ENCODE results near the gene UBE2G2.

UBE2G2 gene

DNA sequence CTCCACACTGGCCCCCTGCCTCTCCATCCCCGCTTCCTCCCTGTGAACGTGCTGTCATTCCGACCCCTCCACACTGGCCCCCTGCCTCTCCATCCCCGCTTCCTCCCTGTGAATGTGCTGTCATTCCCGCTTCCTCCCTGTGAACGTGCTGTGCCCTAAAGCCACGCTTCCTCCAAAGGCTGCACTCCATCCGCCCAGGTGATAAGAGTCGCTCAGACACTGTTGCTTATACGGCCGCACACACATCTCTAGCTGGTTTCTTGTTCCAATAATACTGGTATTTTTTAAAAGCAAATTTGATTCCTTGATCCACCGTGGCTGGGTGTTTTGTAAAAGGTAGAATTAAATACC, 51.0 kb downstream of the UBE2G2 start:
- H3K27me3 Mint-ChIP-seq = peaks cover 13% of the 10 kb centered on the region
- H3K9me3 Mint-ChIP-seq = no peaks in the 10 kb centered on the region
- no peak overlapping the region for H3K4me3 Mint-ChIP-seq
- H3K4me1 Mint-ChIP-seq = no peaks in the 10 kb centered on the region
- ATAC-seq = no peak
- H3K36me3 Mint-ChIP-seq (ENCODE audit: low read depth) = no peaks in the 10 kb centered on the region
- no peak for DNase-seq
- no peak overlapping the region for H3K27ac Mint-ChIP-seq

DNA sequence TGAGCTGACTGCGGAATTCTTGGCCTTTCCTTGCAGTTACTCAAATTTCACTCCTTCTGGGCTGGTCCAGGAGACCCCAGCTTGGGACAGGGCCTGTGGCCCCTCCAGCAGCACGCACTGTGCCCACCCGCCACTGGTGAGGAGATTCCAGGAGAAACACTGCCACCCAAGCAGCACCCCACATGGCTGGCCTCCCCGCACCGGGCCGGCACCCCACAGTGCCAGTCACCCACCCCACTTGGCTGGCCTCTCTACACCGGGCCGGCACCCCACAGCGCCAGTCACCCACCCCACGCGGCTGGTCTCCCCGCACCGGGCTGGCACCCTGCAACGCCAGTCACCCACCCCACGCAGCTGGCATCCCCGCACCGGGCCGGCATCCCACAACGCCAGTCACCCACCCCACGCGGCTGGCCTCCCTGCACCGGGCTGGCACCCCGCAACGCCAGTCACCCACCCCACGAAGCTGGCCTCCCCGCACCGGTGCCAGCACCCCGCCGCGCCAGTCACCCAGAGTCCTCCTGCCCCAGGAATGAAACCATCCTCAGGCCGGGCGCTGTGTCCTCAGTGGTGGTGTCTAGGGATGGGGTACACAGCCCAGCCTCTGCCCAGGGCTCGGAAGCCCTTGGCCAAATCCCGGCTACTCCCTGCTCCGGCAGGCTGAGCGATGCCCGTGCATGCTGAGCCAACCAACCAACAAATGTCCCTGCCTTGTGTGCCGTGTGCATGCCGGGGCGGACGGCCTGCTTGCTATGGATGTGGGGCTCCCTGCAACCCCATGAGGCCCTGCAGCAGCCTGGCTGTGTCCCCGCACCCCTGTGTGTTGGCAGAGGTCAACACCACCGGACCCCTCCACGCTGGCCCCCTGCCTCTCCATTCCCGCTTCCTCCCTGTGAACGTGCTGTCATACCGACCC, 51.6 kb downstream of the UBE2G2 start:
- Mint-ChIP-seq H3K36me3 (ENCODE audit: low read depth) (no peaks in the 10 kb centered on the region), H3K27me3 (peaks cover 13% of the 10 kb centered on the region), H3K9me3 (no peaks in the 10 kb centered on the region), H3K27ac (no peak overlapping the region), H3K4me1 (no peaks in the 10 kb centered on the region), H3K4me3 (no peak overlapping the region)
- DNase-seq (no peak), ATAC-seq (no peak)

DNA sequence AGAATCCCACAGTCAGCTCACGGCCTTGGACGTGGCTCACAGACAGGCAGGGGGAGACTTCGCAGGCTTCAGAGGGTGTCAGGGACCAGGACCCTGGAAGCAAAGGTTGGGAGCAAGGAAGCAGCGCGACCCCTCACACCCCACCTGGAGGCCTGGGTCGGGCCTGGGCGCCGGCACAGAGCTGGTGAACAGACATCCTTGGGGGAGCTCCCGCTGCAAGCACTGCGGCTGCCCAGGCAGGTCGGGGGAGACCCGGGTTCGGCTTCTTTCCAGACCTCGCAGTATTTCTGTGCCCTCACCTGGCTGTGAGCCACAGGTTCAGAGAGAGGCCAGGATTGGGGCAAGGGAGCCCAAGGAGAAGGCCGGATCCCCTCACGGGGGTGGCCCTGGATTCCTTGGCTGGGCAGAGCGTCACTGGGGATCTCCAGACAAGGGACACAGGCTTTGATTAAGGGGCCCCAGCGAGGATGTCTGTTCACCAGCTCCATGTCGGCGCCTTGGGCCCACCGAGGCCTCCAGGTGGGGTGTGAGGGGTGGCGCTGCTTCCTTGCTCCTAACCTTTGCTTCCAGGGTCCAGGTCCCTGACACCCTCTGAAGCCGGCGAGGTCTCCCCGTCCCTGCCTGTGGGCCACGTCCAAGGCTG, 52.4 kb downstream of the UBE2G2 start:
- H3K9me3 Mint-ChIP-seq = no peaks in the 10 kb centered on the region
- H3K27me3 Mint-ChIP-seq = peaks cover 13% of the 10 kb centered on the region
- H3K27ac Mint-ChIP-seq = no peak overlapping the region
- ATAC-seq (no peak), DNase-seq (no peak)
- no peak overlapping the region for H3K4me3 Mint-ChIP-seq
- no peaks in the 10 kb centered on the region for H3K4me1 Mint-ChIP-seq
- H3K36me3 Mint-ChIP-seq (ENCODE audit: low read depth) = no peaks in the 10 kb centered on the region

DNA sequence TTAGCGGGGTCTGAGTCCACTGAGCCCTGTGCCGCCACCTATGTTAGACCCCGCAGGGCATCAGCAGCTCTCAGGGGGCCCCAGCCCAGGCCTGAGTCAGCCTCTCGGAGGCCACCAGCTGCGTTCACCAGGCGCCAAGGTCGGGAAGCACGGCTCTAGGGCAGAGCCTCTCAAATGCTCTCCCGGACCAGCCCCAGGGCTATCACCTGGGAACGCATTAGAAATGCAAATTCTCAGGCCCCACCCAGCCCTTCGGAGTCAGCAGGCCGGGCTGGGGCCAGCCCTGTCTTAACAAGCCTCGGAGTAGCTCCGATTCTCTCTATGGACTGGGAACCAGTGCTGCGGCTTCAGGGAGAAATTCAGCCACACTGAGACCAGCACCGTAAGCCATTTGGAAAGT, 53.0 kb downstream of the UBE2G2 start:
- Mint-ChIP-seq H3K36me3 (ENCODE audit: low read depth) (no peaks in the 10 kb centered on the region), H3K4me1 (no peaks in the 10 kb centered on the region), H3K9me3 (no peaks in the 10 kb centered on the region), H3K27me3 (peaks cover 13% of the 10 kb centered on the region), H3K27ac (no peak overlapping the region), H3K4me3 (no peak overlapping the region)
- no peak for DNase-seq
- no peak for ATAC-seq

DNA sequence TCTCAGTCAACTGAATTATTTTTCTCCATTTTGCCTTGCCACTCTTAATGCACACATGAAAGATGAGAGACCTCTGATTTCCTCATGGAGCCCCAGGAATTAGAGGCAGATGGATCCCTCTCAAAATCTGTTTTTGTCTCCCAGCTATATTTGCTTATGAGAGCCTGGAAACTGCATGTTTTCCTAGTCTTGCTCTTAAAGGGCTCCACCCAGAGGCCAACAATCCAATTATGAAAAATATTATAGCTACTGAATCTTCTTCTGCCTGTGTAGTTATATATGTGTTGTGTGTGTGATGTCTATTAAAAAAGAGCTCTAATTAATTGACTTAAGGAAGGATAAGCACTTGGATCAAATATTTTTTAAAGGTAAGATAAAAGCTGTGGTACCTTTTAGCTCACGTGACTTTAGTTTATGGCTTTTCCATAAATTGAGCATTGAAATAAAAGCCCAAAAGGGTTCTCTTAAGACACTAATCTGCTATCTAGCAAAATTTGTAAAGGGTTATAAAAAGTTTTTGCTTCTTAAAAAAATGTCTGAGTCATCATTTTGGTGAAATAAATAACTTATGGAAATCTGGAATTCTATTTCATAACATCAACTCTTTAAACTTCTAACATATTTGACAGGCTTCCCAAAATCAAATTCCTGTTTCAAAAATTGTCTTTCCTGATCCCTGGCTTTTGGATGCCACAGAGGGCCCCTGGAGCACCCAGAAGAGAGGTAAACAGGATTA, 59.0 kb downstream of the UBE2G2 start:
- no peak for ATAC-seq
- Mint-ChIP-seq H3K36me3 (ENCODE audit: low read depth) (no peaks in the 10 kb centered on the region), H3K9me3 (no peaks in the 10 kb centered on the region), H3K4me3 (no peak overlapping the region), H3K27ac (no peak overlapping the region), H3K4me1 (no peaks in the 10 kb centered on the region), H3K27me3 (no peaks in the 10 kb centered on the region)
- no peak for DNase-seq

DNA sequence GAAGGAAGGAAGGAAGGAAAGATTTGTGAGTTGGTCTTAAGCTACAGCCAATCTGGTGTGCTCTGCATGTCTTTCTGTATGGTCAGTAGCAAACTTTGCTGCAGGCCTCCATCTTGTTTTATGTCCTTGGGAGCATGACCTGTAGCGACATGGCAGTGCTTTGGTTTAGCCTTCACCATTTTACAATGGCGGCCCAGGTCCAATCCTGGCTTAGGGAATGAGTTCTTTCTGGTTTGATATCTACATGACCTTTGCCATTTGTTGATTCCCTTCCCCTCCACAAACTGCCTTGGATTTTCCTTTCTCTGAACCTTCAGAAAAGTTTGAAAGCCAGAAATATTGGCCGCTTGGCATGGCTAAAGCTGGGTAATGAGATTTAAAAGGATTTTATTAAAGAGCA, 59.7 kb downstream of the UBE2G2 start:
- H3K4me3 Mint-ChIP-seq = no peak overlapping the region
- no peaks in the 10 kb centered on the region for H3K36me3 Mint-ChIP-seq (ENCODE audit: low read depth)
- H3K27ac Mint-ChIP-seq = no peak overlapping the region
- H3K27me3 Mint-ChIP-seq = no peaks in the 10 kb centered on the region
- H3K9me3 Mint-ChIP-seq = no peaks in the 10 kb centered on the region
- DNase-seq (no peak), ATAC-seq (no peak)
- no peaks in the 10 kb centered on the region for H3K4me1 Mint-ChIP-seq

DNA sequence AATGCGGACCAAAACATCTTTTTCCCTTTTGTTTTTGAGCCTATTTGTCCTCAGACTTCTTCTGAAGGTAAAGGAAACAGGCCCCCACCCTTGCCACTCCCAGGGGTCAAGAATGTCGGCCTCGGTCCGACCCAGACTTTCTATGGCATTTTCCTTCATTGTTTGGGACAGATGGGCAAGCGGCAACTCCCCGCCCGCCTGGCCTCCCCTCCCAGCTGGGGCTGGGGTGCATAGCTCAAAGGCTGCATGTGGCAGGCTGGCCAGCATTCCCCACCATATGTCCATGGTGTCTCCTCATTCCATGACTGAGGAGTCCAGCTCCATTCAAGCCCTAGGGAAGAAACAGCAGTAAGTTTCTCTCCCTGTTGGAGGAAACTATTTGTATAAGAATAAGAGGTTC, 60.9 kb downstream of the UBE2G2 start:
- Mint-ChIP-seq H3K9me3 (no peaks in the 10 kb centered on the region), H3K27ac (no peak overlapping the region), H3K4me3 (no peak overlapping the region), H3K27me3 (no peaks in the 10 kb centered on the region), H3K4me1 (no peaks in the 10 kb centered on the region), H3K36me3 (ENCODE audit: low read depth) (no peaks in the 10 kb centered on the region)
- DNase-seq (no peak), ATAC-seq (no peak)

DNA sequence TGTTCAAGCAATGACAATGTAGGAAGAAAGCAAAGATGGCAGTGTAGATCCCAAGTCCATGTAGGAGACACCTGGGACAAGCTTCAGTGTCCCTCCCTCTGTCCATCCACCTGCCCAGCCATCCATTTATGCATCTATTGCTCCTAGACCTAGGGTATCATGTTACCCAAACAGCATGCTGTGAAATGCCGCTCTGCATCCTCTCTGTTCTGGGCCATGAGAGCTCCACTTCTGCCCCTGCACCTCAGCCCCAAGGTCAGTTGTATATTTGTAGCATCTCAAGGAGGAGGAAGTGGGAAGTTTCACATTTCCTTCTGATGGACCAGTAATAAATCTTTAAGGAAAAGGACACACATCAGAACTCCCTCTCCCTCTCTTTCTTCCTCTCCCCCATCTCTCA, 62.3 kb downstream of the UBE2G2 start:
- no peaks in the 10 kb centered on the region for H3K9me3 Mint-ChIP-seq
- no peaks in the 10 kb centered on the region for H3K27me3 Mint-ChIP-seq
- DNase-seq (no peak), ATAC-seq (no peak)
- no peak overlapping the region for H3K4me3 Mint-ChIP-seq
- H3K27ac Mint-ChIP-seq = no peak overlapping the region
- no peaks in the 10 kb centered on the region for H3K36me3 Mint-ChIP-seq (ENCODE audit: low read depth)
- no peaks in the 10 kb centered on the region for H3K4me1 Mint-ChIP-seq

DNA sequence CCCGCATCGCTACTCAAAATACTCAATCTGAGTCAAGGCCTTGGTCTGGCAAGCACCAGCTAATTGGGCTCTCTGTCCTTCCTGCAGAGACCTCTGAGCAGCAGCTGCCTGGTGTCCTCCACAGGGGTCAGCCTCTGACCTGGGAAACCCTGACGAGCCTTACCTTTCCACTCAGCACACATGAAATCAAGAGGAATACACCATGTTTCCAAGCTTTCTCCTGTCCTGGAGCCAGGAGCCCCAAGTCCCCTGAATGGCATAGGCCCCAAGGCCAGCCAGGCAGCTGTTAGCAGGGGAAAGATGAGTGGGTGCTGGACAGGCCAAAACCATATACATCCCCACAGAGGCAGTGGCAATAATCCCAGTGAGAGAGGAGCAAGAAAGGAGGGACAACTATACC, 63.0 kb downstream of the UBE2G2 start:
- no peaks in the 10 kb centered on the region for H3K27me3 Mint-ChIP-seq
- ATAC-seq = no peak
- no peak overlapping the region for H3K27ac Mint-ChIP-seq
- DNase-seq = no peak
- H3K4me3 Mint-ChIP-seq = no peak overlapping the region
- H3K4me1 Mint-ChIP-seq = no peaks in the 10 kb centered on the region
- no peaks in the 10 kb centered on the region for H3K9me3 Mint-ChIP-seq
- no peaks in the 10 kb centered on the region for H3K36me3 Mint-ChIP-seq (ENCODE audit: low read depth)

DNA sequence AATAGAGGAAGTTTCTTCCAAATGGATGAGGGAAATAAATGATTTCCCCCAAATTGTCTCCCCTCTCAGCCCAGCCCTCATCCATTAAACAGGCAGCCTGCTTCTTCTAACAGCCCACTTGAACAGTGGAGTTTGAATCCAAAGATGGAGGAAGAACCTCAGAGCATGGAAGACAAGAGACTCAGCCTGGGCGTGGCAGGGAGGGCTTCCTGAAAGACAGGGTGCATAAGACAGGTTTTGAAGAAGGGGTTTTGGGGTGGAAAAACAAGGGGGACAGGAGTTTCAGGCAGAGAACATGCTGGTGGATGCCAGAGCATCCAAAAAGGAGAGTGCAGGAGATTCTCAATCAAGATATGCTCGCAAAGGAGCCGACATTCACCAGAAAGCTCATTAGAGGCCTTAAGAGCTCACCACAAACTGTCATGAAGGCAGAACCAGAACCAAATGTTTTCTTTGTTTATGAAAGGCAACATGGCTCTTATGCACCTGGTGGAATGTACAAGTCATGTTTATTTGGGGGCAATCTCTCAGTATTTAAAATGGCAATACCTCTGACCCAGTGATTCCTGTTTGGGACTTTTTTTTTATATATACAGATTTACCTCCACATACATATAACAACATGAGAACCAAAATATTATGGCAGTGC, 63.8 kb downstream of the UBE2G2 start:
- DNase-seq = no peak
- no peaks in the 10 kb centered on the region for H3K27me3 Mint-ChIP-seq
- H3K27ac Mint-ChIP-seq = no peak overlapping the region
- no peak for ATAC-seq
- no peaks in the 10 kb centered on the region for H3K36me3 Mint-ChIP-seq (ENCODE audit: low read depth)
- H3K9me3 Mint-ChIP-seq = no peaks in the 10 kb centered on the region
- no peak overlapping the region for H3K4me3 Mint-ChIP-seq
- H3K4me1 Mint-ChIP-seq = no peaks in the 10 kb centered on the region

DNA sequence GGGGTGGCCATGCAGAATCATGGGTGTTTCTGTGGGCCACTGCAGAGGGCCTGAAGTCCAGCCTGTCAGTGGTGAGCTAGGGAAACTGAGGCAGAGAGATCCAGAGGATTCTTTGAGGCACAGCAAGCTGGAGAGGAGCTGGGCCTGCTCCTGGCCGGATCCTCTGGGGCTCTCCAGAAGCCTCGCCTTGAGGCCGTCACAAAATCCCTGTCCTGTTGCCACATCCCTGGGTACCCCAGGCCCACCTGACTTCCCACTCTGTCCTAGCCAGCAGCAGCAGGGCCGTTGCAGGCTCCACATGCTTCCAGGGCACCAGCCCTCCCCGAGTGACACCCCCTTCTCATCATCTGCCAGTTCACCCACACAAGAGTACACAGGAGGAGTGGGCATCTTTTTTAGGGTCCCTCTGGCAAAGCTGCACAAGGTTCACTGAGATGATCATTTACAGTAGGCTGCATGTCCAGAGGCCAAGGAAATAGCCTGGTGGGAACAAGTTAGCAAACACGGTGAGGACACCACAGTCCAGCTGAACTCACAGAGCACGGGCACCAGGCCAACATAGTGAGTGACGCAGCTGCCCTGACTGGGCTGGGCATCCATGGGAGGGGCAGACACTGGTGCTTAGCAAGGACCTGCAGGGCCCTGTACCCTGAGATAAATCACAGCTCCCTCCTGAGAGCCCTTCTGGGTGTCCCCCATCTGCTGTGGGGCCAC, 65.2 kb downstream of the UBE2G2 start:
- no peak overlapping the region for H3K4me3 Mint-ChIP-seq
- no peak overlapping the region for H3K27ac Mint-ChIP-seq
- no peaks in the 10 kb centered on the region for H3K4me1 Mint-ChIP-seq
- DNase-seq (no peak), ATAC-seq (no peak)
- peaks cover 2% of the 10 kb centered on the region for H3K27me3 Mint-ChIP-seq
- no peaks in the 10 kb centered on the region for H3K9me3 Mint-ChIP-seq
- no peaks in the 10 kb centered on the region for H3K36me3 Mint-ChIP-seq (ENCODE audit: low read depth)

DNA sequence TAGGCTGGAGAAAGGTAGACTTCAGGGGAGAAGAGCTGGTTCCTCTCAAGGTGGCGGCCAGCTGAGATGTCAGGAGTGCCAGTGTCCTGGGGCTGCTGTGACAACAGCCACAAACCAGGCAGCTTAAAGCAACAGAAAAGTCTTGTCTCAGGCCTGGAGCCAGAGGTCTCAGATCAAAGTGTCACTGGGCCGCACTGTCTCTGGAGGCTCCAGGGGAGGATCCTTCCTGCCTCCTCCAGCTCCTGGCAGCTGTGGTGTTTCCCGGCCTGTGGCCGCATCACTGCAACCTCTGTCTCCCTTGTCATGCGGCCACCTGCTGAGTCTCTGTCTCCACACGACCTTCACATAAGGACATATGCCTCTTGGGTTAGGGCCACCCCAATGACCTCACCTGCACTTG, 65.8 kb downstream of the UBE2G2 start:
- Mint-ChIP-seq H3K4me1 (no peaks in the 10 kb centered on the region), H3K27me3 (peaks cover 2% of the 10 kb centered on the region)
- ATAC-seq = no peak

DNA sequence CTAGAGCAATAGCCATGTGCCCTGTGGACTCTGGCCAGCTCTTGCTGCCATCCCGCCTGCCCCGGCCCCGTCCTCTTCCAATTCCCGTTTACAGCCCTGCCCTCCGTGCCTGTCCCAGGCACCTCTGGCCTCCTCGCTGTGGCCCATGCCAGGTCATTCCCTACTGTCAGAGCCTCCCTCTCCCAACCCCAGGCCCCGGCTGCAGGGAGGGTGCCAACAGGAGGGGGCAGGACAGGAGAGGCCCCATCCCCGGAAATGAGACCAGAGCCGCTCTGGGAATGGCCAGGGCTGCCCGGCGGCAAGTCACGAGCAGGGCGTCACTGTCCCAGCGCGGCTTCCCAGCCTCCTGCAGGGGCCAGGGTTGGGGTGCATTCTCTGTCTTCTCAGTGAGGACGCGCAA, 66.8 kb downstream of the UBE2G2 start:
- Mint-ChIP-seq H3K27ac (no peak overlapping the region), H3K9me3 (no peaks in the 10 kb centered on the region), H3K36me3 (ENCODE audit: low read depth) (no peaks in the 10 kb centered on the region), H3K4me1 (no peaks in the 10 kb centered on the region), H3K4me3 (no peak overlapping the region), H3K27me3 (peaks cover 2% of the 10 kb centered on the region)
- ATAC-seq (no peak), DNase-seq (no peak)

More for the DNA sequence above, 65.8 kb downstream of the UBE2G2 start:
- H3K27ac Mint-ChIP-seq = no peak overlapping the region
- no peaks in the 10 kb centered on the region for H3K36me3 Mint-ChIP-seq (ENCODE audit: low read depth)
- H3K4me3 Mint-ChIP-seq = no peak overlapping the region
- no peaks in the 10 kb centered on the region for H3K9me3 Mint-ChIP-seq
- DNase-seq = no peak

DNA sequence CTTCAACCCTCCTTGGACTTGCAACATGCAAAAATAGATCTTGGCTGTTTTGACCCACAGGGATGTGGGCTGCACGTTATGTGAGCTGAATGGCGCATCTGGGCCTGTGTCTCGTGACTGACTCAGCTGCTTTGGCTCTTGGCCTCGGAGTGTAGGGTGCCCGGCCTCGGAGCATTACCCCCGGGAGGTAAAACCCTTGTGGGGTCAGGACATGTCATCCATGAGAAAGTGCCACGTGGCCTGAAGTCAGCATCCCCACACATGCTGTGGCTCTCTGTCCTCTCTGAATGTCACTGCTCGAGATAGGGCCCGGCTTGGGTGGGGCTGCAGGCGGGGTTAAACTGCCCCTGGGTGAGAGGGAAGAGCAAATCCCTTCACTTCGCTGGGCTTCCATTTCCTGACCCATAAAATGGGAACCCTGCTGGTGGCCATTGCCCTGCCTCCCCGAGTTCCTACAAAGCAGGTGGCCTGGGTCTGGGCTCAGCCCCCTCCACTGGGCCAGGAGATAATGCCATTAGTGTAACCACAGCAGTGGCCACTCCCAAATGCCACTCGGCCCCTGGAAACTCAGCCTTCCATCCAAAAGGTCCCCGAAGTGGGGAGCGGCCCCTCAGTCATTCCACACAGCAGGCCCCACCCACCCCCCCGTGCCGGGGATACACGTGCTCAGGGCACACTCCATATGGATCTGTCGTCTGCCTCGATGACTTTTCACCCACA, 67.4 kb downstream of the UBE2G2 start:
- no peaks in the 10 kb centered on the region for H3K9me3 Mint-ChIP-seq
- no peak overlapping the region for H3K27ac Mint-ChIP-seq
- H3K4me3 Mint-ChIP-seq = no peak overlapping the region
- H3K4me1 Mint-ChIP-seq = no peaks in the 10 kb centered on the region
- peaks cover 2% of the 10 kb centered on the region for H3K27me3 Mint-ChIP-seq
- H3K36me3 Mint-ChIP-seq (ENCODE audit: low read depth) = no peaks in the 10 kb centered on the region
- DNase-seq (no peak), ATAC-seq (no peak)

All from activated naive CD8-positive, alpha-beta T cell treated with anti-CD3 and anti-CD28 coated beads, Interleukin-2, amount 50 U/mL, for 24 hours (primary cell).